Activated CD4-positive, alpha-beta memory T cell treated with anti-CD3 and anti-CD28 coated beads, Interleukin-2, amount 10 ng/mL, durations not matched to agents 7 days and 5 days (primary cell): ENCODE measurements around the gene PDE4A. TPM values are rescaled to one million over a fixed set of nuclear protein-coding genes. Genes with fewer than 3 reads are reported as not detected.
"Not testable (repeated sequence)": the region's sequence is repeated elsewhere in the genome, so short reads cannot be mapped to it uniquely, and the experiment has no call there.

Source experiments
- CTCF ChIA-PET: fragments of 350-600 bp; sonication (Branson Sonifier 250); formaldehyde crosslinking; loops from one replicate; lab custom pipeline; 2021; ENCODE audit warnings: antibody characterized with exemption, inconsistent platforms; lab: Charles Lee
- POLR2A ChIA-PET: fragments of 350-600 bp; sonication (Branson Sonifier 250); formaldehyde crosslinking; loops from one replicate; lab custom pipeline; 2021; ENCODE audit warnings: antibody characterized with exemption; lab: Charles Lee
- DNase-seq: peaks from one replicate; pipeline ENCODE4 v3.0.0-alpha.2; 2020
- H3K27ac Mint-ChIP-seq: one replicate; pipeline ENCODE4 v1.8.0; 2021; ENCODE audit warnings: mild to moderate bottlenecking, mixed read lengths
- H3K27me3 Mint-ChIP-seq: one replicate; pipeline ENCODE4 v1.8.0; 2021; ENCODE audit warnings: mixed read lengths
- H3K36me3 Mint-ChIP-seq: one replicate; pipeline ENCODE4 v1.8.0; 2021; ENCODE audit warnings: low read depth, mixed read lengths
- H3K4me1 Mint-ChIP-seq: one replicate; pipeline ENCODE4 v1.8.0; 2021; ENCODE audit warnings: mixed read lengths
- H3K4me3 Mint-ChIP-seq: one replicate; pipeline ENCODE4 v1.8.0; 2021; ENCODE audit warnings: mild to moderate bottlenecking, mixed read lengths
- H3K9me3 Mint-ChIP-seq: one replicate; pipeline ENCODE4 v1.8.0; 2021; ENCODE audit warnings: mixed read lengths
- total RNA-seq, 2 experiments: library from RNA; stranded (reverse); gene quantifications; one replicate each; pipeline ENCODE4 v1.2.3, GENCODE V29; 2021

PDE4A gene
- 10 to 100 TPM; 56.2 to 58.1 TPM for total RNA-seq

DNA sequence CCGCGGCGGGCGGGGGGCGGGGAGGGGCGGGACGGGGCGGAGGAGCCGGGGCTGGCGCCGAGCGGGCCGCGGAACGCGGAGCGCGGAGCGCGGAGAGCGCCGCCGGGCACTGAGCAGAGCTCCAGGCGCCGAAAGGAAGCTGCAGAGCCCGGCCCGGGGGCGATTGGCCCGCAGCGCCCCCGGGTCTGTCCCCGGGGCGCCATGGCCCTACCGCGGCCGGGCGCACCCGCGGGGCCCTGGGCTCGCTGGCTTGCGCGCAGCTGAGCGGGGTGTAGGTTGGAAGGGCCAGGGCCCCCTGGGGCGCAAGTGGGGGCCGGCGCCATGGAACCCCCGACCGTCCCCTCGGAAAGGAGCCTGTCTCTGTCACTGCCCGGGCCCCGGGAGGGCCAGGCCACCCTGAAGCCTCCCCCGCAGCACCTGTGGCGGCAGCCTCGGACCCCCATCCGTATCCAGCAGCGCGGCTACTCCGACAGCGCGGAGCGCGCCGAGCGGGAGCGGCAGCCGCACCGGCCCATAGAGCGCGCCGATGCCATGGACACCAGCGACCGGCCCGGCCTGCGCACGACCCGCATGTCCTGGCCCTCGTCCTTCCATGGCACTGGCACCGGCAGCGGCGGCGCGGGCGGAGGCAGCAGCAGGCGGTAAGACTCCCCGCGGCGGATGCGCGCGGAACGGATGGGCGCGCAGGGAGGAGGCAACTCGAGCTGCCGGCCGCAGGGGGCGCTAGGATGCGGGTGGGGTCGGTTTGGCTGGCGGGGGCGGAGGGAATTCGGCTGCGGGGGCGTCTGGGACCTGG, at the start of gene PDE4A:
Gene PDE4A, plus strand, starts transcription at position 95 of the 796 bp plus-strand sequence. Its CDS starts 227 bp downstream, at position 322.
- Mint-ChIP-seq H3K9me3 (no peaks in the 10 kb centered on the region), H3K4me1 (peaks cover 86% of the 10 kb centered on the region), H3K36me3 (peaks cover 34% of the 10 kb centered on the region), H3K27ac (peak within 1 kb of the TSS; percentile 84), H3K27me3 (peaks cover 27% of the 10 kb centered on the region), H3K4me3 (peak within 1 kb of the TSS; percentile 82)
- DNase-seq = peak; percentile 84
- CTCF ChIA-PET = interaction anchor here (1.5 to 22.3 kb wide), 5 partner anchors 10 to 151 kb away, joined by 3 to 707 read pairs (median 9); partner anchors contain the start of genes CDC37 and ICAM1
- POLR2A ChIA-PET = interaction anchor here (0.6 to 27.4 kb wide), 6 partner anchors 4 to 246 kb away, joined by 3 to 780 read pairs (median 4); partner anchors contain the start of genes CDC37, ICAM1 and PDE4A

DNA sequence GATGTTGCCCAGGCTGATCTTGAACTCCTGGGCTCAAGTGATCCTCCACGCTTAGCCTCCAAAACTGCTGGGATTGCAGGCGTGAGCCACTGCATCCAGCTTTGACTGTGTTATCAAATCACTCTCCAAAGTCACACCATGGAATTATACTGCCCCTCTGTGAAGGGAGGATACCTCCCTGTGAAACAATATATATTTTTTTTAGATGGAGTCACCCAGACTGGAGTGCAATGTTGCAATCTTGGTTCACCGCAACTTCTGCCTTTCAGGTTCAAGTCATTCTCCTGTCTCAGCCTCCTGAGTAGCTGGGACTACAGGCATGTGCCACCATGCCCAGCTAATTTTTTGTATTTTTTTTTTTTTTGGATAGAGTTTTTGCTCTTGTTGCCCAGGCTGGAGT, 47.6 kb upstream of the PDE4A start:
- Mint-ChIP-seq H3K4me1 (peaks cover 3% of the 10 kb centered on the region), H3K27ac (no peak overlapping the region), H3K4me3 (no peak overlapping the region), H3K36me3 (peaks cover 45% of the 10 kb centered on the region), H3K27me3 (no peaks in the 10 kb centered on the region), H3K9me3 (no peaks in the 10 kb centered on the region)
- no peak for DNase-seq
- CTCF ChIA-PET = interaction anchor here (1.0 to 1.1 kb wide), 2 partner anchors 16 to 18 kb away, joined by 3 to 4 read pairs; no protein-coding TSS in a partner anchor
- POLR2A ChIA-PET = no interaction called here

DNA sequence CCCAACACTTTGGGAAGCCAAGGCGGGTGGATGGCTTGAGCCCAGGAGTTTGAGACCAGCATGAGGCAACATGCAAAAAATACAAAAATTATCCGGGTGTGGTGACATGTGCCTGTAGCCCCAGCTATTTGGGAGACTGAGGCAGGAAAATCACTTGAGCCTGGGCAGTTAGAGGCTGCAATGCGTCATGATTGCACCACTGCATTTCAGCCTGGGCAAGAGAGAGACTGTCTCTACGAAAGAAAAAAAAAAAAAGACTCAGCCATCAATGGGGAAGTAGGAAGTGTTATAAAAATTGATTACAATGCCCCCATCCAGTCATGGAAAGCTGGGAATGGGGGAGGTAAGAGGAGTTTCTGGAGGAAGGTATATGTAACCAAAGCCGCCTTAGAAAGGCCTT, 45.4 kb upstream of the PDE4A start:
- H3K27me3 Mint-ChIP-seq = no peaks in the 10 kb centered on the region
- CTCF ChIA-PET = interaction anchor here (0.9 to 2.1 kb wide), 4 partner anchors 9 to 116 kb away, joined by 3 to 7 read pairs (median 5); no protein-coding TSS in a partner anchor
- H3K4me3 Mint-ChIP-seq = no peak overlapping the region
- no peaks in the 10 kb centered on the region for H3K9me3 Mint-ChIP-seq
- peaks cover 40% of the 10 kb centered on the region for H3K36me3 Mint-ChIP-seq
- DNase-seq = no peak
- peaks cover 15% of the 10 kb centered on the region for H3K4me1 Mint-ChIP-seq
- POLR2A ChIA-PET = no interaction called here
- no peak overlapping the region for H3K27ac Mint-ChIP-seq

DNA sequence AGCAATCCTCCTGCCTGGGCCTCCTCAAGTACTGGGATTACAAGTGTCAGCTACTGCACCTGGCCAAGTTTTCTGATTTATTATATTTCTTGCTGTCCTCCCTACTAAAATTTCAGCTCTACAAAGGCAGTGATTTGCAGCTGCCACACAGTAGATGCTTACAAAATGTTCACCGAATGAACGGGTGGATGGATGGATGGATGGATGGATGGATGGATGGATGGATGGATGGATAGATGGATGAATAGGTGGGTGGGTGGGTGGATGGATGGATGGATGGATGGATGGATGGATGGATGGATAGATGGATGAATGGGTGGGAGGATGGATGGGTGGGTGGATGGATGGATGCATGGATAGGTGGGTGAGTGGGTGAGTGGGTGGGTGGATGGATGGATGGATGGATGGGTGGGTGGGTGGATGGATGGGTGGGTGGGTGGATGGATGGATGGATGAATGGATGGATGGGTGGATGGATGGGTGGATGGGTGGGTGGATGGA, 43.1 kb upstream of the PDE4A start:
- H3K27ac Mint-ChIP-seq, POLR2A ChIA-PET, H3K27me3 Mint-ChIP-seq: not testable (repeated sequence)

DNA sequence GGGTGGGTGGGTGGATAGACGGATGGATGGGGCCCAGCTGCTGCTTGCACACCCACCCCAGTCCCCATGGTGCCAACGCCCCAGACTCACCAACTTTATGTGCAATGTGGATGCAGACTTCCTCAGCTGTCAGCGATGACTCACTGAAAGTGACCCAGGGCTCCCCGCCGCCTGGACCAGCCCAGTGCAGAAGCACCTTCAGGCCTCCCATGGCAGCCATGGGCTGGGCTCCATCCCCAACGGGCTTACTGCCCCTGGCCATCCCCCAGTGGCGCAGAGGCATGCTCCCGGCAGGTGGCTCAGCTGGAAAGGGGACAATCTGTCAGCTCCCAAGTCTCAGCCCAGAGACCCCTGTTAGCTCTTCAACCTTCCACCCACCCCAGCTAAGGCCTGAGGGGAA, 42.2 kb upstream of the PDE4A start:
- ChIA-PET CTCF (interaction anchor here (0.5 to 3.1 kb wide), 6 partner anchors 11 to 470 kb away, joined by 3 to 23 read pairs (median 4); no protein-coding TSS in a partner anchor), POLR2A (interaction anchor here (3.2 kb wide), 1 partner anchor 108 kb away, joined by 29 read pairs; the partner anchor contains the start of gene ICAM1)
- Mint-ChIP-seq H3K36me3 (peaks cover 34% of the 10 kb centered on the region), H3K4me3 (no peak overlapping the region), H3K4me1 (peaks cover 27% of the 10 kb centered on the region), H3K9me3 (no peaks in the 10 kb centered on the region), H3K27ac (no peak overlapping the region), H3K27me3 (no peaks in the 10 kb centered on the region)
- DNase-seq = no peak

More for the DNA sequence above, 43.1 kb upstream of the PDE4A start:
- H3K4me3 Mint-ChIP-seq, H3K9me3 Mint-ChIP-seq, DNase-seq, CTCF ChIA-PET: not testable (repeated sequence)
- peaks cover 27% of the 10 kb centered on the region for H3K4me1 Mint-ChIP-seq
- H3K36me3 Mint-ChIP-seq = peaks cover 38% of the 10 kb centered on the region

DNA sequence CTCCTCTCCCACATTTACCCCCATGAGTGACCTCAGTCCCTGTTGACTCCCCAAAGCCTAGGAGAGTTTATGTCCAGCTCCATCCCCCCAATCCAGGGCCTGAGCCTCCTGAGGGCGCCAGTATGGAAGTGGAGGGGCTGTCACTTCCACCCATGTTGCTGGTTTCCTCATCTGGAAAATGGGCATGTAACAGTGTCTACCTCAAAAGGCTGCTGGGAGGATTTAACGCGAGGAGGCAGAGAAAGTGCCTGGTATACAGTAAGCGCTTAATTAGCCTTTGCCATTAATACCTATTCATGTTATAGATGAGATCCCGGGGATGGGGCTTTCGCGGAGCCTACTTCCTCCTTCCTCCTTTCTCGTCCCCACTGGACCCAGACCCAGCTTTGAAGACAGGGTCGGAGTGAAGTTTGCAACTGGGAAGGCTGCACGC, 40.4 kb upstream of the PDE4A start:
- H3K27ac Mint-ChIP-seq = peak overlapping the region; percentile 90
- no peaks in the 10 kb centered on the region for H3K9me3 Mint-ChIP-seq
- peaks cover 29% of the 10 kb centered on the region for H3K36me3 Mint-ChIP-seq
- no peak for DNase-seq
- H3K27me3 Mint-ChIP-seq = no peaks in the 10 kb centered on the region
- peaks cover 27% of the 10 kb centered on the region for H3K4me1 Mint-ChIP-seq
- H3K4me3 Mint-ChIP-seq = peak overlapping the region; percentile 95
- CTCF ChIA-PET = interaction anchor here (0.9 to 3.1 kb wide), 13 partner anchors 9 to 338 kb away, joined by 3 to 26 read pairs (median 4); partner anchors contain the start of genes DNM2, ICAM1 and RAVER1
- POLR2A ChIA-PET = interaction anchor here (0.6 to 3.2 kb wide), 23 partner anchors 9 to 190 kb away, joined by 3 to 29 read pairs (median 5); partner anchors contain the start of genes CDC37, DNMT1, ICAM1 and ICAM5

DNA sequence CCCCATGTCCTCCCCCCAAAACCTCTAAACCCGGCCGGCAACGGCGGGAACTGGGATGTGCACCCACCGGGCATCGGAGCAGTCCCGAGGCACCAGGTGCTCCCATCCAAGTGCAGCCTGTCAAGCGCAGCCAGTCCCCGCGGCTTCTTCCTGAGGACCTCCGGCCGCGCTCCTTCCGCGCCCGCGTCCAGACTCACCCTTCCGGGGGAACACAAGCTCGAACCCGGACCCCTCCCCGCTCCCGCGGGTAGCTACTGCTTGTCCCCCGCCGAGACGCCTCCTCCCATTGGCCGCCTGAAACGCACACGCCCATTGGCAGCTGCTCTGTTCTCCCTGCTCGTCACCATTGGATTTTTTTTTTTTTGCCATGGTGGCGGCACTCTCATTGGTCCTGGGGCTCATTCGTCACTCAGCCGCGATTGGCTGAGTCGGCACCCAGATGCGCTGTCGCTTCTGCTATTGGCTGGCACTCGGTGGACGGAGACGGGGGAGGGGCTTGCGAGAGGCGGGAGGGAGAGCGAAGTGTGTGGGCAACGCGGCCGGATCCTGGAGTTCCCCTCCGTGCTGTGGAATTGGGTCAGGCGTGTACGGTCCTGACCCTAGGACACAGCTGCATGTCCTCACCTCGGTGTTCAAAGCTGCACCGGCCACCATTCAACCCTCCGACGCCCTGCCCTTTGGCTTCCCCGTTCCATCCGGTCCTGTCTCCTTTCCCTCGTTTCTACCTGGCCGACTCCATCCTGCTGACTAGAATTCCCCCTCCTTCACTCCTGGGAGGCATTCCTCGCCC, 39.8 kb upstream of the PDE4A start, which contains the start of gene TYK2:
Gene TYK2, minus strand, starts transcription at position 260 of the 790 bp plus-strand sequence. CDS start 2,166 bp downstream, outside the sequence.
- H3K4me1 Mint-ChIP-seq = peaks cover 27% of the 10 kb centered on the region
- ChIA-PET CTCF (interaction anchor here (0.9 to 3.1 kb wide), 12 partner anchors 8 to 337 kb away, joined by 3 to 26 read pairs (median 4); partner anchors contain the start of genes DNM2, ICAM1 and RAVER1), POLR2A (interaction anchor here (0.6 to 3.2 kb wide), 34 partner anchors 8 to 189 kb away, joined by 3 to 29 read pairs (median 4); partner anchors contain the start of genes CDC37, DNMT1, ICAM1 and ICAM5)
- H3K9me3 Mint-ChIP-seq = no peaks in the 10 kb centered on the region
- H3K4me3 Mint-ChIP-seq = peak within 1 kb of the TSS; percentile 95
- DNase-seq = peak; percentile 95
- H3K27me3 Mint-ChIP-seq = no peaks in the 10 kb centered on the region
- H3K27ac Mint-ChIP-seq = peak within 1 kb of the TSS; percentile 90
- peaks cover 26% of the 10 kb centered on the region for H3K36me3 Mint-ChIP-seq

DNA sequence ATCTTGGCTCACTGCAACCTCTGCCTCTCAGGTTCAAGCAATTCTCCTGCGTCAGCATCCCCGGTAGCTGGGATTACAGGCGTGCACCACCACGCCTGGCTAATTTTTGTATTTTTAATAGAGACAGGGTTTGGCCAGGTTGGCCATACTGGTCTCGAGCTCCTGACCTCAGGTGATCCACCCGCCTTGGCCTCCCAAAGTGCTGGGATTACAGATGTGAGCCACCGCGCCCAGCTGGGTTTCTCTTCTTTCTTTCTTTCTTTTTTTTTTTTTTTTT, 37.2 kb upstream of the PDE4A start:
- ChIA-PET CTCF (interaction anchor here (0.6 to 7.9 kb wide), 3 partner anchors 7 to 933 kb away, joined by 3 to 131 read pairs (median 3); no protein-coding TSS in a partner anchor), POLR2A (interaction anchor here (1.9 kb wide), 1 partner anchor 113 kb away, joined by 8 read pairs; the partner anchor contains the start of gene ICAM1)
- Mint-ChIP-seq H3K4me1 (peaks cover 25% of the 10 kb centered on the region), H3K36me3 (peaks cover 18% of the 10 kb centered on the region)
- H3K27me3 Mint-ChIP-seq, H3K27ac Mint-ChIP-seq, H3K4me3 Mint-ChIP-seq, DNase-seq, H3K9me3 Mint-ChIP-seq: not testable (repeated sequence)

DNA sequence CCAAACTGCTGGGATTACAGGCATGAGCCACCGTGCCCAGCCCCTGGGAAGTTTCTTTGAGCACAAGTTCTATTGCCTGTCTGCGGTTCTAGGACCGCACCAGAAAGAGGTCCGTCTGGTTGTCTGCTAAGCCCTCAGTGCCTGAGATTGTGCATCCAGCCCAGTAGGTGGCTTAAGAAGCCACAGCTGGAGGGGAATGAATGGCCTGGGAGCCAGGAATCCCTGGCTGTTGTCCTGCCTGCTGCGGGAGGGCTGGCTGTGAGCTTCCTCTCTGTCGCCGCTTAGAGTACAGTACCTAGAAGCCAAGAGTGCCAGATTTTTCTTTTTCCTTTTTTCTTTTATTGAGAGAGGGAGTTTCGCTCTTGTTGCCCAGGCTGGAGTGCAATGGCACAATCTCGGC, 35.8 kb upstream of the PDE4A start:
- Mint-ChIP-seq H3K9me3 (no peaks in the 10 kb centered on the region), H3K4me3 (no peak overlapping the region), H3K36me3 (peaks cover 14% of the 10 kb centered on the region), H3K4me1 (peaks cover 18% of the 10 kb centered on the region), H3K27me3 (no peaks in the 10 kb centered on the region), H3K27ac (no peak overlapping the region)
- ChIA-PET CTCF (interaction anchor here (1.0 to 7.9 kb wide), 4 partner anchors 24 to 125 kb away, joined by 3 to 131 read pairs (median 6); partner anchors contain the start of gene ICAM1), POLR2A (interaction anchor here (2.5 kb wide), 1 partner anchor 115 kb away, joined by 13 read pairs; the partner anchor contains the start of gene ICAM1)
- no peak for DNase-seq

DNA sequence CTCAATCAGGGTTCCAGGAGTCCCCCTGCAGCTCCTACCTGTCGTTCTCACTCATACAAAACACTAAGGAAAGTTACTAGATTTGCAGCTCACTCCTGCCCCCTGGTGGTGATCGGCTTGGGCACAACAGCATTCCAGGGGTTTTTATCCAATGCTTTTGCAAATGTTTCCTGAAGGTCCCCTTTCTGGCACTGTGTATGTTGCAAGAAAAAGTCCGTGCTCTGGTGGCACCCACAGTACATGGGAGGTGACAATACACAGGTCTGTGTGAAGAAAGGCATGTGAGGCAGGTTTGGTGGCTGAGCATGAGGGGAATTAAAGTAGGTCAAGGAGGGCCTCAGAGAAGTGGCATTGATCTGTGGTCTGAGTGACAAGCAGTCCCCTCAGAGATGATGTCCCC, 31.4 kb upstream of the PDE4A start:
- POLR2A ChIA-PET = interaction anchor here (1.4 to 2.5 kb wide), 6 partner anchors 9 to 195 kb away, joined by 3 to 32 read pairs (median 8); partner anchors contain the start of genes ICAM1, ICAM4, RAVER1 and TYK2
- H3K27ac Mint-ChIP-seq = peak overlapping the region; percentile 11
- CTCF ChIA-PET = interaction anchor here (0.6 to 7.9 kb wide), 43 partner anchors 9 to 284 kb away, joined by 3 to 238 read pairs (median 4); partner anchors contain the start of genes CDC37, ICAM1, ICAM4 and ICAM5
- no peak overlapping the region for H3K4me3 Mint-ChIP-seq
- DNase-seq = peak; percentile 81
- H3K36me3 Mint-ChIP-seq = peaks cover 35% of the 10 kb centered on the region
- no peaks in the 10 kb centered on the region for H3K27me3 Mint-ChIP-seq
- peaks cover 7% of the 10 kb centered on the region for H3K4me1 Mint-ChIP-seq
- no peaks in the 10 kb centered on the region for H3K9me3 Mint-ChIP-seq

DNA sequence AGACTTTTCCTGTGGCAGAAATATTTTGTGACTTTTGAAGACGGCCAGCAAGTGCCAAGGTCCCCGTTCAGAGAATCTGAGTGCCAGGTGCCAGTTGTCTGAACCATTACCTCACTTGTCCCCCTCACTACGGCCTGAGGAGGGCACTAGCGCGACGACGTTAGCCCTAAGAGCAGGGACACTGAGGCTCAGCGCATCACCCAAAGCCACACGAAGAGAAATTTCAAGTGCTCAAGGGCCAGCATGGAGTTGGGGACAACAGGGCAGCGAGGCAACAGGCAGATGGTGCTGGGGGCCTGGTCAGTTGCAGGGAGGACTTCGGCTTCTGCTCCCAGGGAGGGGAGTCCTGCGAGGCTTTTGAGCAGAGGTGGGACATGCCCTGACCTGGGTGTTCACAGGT, 30.5 kb upstream of the PDE4A start:
- Mint-ChIP-seq H3K36me3 (peaks cover 39% of the 10 kb centered on the region), H3K27ac (no peak overlapping the region), H3K4me1 (peaks cover 7% of the 10 kb centered on the region), H3K4me3 (no peak overlapping the region), H3K9me3 (no peaks in the 10 kb centered on the region), H3K27me3 (no peaks in the 10 kb centered on the region)
- DNase-seq = no peak
- POLR2A ChIA-PET = interaction anchor here (1.5 to 1.8 kb wide), 3 partner anchors 10 to 130 kb away, joined by 3 to 13 read pairs (median 11); partner anchors contain the start of genes ICAM4 and TYK2
- CTCF ChIA-PET = interaction anchor here (0.7 to 7.9 kb wide), 24 partner anchors 10 to 281 kb away, joined by 3 to 238 read pairs (median 6); partner anchors contain the start of genes CDC37, ICAM1, MRPL4 and PDE4A
